T-cell (primary cell): ENCODE data around the gene DDX20. TPM values are rescaled to one million over a fixed set of nuclear protein-coding genes. Genes with fewer than 3 reads are reported as not detected.
A peak's percentile ranks its signal among the peaks of the same experiment; 100 is the strongest.

Source experiments
- ATAC-seq, 4 experiments: fragments of 200-7000 bp in 3 of 4; fragments of 150-1000 bp in 1 of 4; cut with Tn5 transposase; replicated peaks in 1 of 4; 1 replicate in 3 of 4; 2 replicates in 1 of 4; pipeline ENCODE4 v1.10.0; 2021; ENCODE audit warnings: moderate library complexity in 3 of 4, mild to moderate bottlenecking in 2 of 4, moderate number of reproducible peaks in 1 of 4
- CTCF ChIA-PET, 2 donors: fragments of 300-600 bp; sonication (Branson Sonifier 250); formaldehyde crosslinking; loops; one replicate each; lab custom pipeline; 2022; ENCODE audit warnings: antibody characterized with exemption in 2 of 2; lab: Charles Lee
- POLR2A ChIA-PET, 2 donors: fragments of 300-600 bp; sonication (Branson Sonifier 250); formaldehyde crosslinking; loops; one replicate each; lab custom pipeline; 2022; ENCODE audit warnings: antibody characterized with exemption in 2 of 2; lab: Charles Lee
- DNase-seq, 35 experiments: peaks; one replicate each; pipeline versions ENCODE4 v3.0.0 to v3.0.0-alpha.2; 2013 to 2023
- H3K27ac ChIP-seq: one replicate; pipeline ENCODE4 v1.5.1; 2013; ENCODE audit warnings: low read length
- H3K27me3 ChIP-seq, 2 experiments: replicated peaks in 1 of 2; 1 replicate in 1 of 2; 2 replicates in 1 of 2; pipeline versions ENCODE4 v1.6.1 to v1.7.0; 2013; ENCODE audit warnings: low read length in 1 of 2, mixed read lengths in 1 of 2; ENCODE audit not compliant: control insufficient read depth in 2 of 2, insufficient read depth in 2 of 2; ENCODE audit errors: extremely low read depth in 1 of 2
- H3K36me3 ChIP-seq, 2 donors: 1 replicate in 1 of 2; 2 replicates in 1 of 2; pipeline versions ENCODE4 v1.6.1 to v1.7.0; 2013; ENCODE audit warnings: low read length in 1 of 2; ENCODE audit not compliant: control insufficient read depth in 2 of 2, insufficient read depth in 1 of 2; ENCODE audit errors: extremely low read depth in 1 of 2
- H3K4me1 ChIP-seq, 2 experiments: 1 replicate in 1 of 2; 2 replicates in 1 of 2; pipeline versions ENCODE4 v1.6.1 to v1.7.0; 2013; ENCODE audit warnings: low read length in 2 of 2, mixed read lengths in 1 of 2; ENCODE audit not compliant: insufficient read depth in 2 of 2, control insufficient read depth in 1 of 2; ENCODE audit errors: extremely low read depth in 1 of 2
- H3K4me3 ChIP-seq, 2 donors: 1 replicate in 1 of 2; 2 replicates in 1 of 2; pipeline versions ENCODE4 v1.5.1 to v1.7.0; 2013; ENCODE audit warnings: mild to moderate bottlenecking in 2 of 2, low read length in 1 of 2, moderate library complexity in 1 of 2; ENCODE audit not compliant: control insufficient read depth in 1 of 2; ENCODE audit errors: extremely low read depth in 1 of 2
- H3K9me3 ChIP-seq: 2 replicates; pipeline ENCODE4 v1.7.0; 2013
- H3K27ac Mint-ChIP-seq, 2 donors: one replicate each; pipeline ENCODE4 v1.8.0; 2020 to 2021; ENCODE audit warnings: mild to moderate bottlenecking in 2 of 2, mixed read lengths in 2 of 2
- H3K27me3 Mint-ChIP-seq, 2 donors: one replicate each; pipeline ENCODE4 v1.8.0; 2021 to 2022; ENCODE audit warnings: mixed read lengths in 2 of 2
- H3K36me3 Mint-ChIP-seq: one replicate; pipeline ENCODE4 v1.8.0; 2021; ENCODE audit warnings: mixed read lengths
- H3K4me1 Mint-ChIP-seq, 3 donors: one replicate each; pipeline ENCODE4 v1.8.0; 2020 to 2022; ENCODE audit warnings: mixed read lengths in 3 of 3, mild to moderate bottlenecking in 1 of 3
- H3K4me3 Mint-ChIP-seq, 3 donors: one replicate each; pipeline ENCODE4 v1.8.0; 2020 to 2022; ENCODE audit warnings: mild to moderate bottlenecking in 3 of 3, mixed read lengths in 3 of 3, moderate library complexity in 3 of 3
- H3K9me3 Mint-ChIP-seq, 3 donors: one replicate each; pipeline ENCODE4 v1.8.0; 2020 to 2022; ENCODE audit warnings: mixed read lengths in 3 of 3
- WGBS: methylation state at CpG from one replicate; pipeline ENCODE4 v1.1.5; 2013; ENCODE audit warnings: missing lambda C conversion rate; ENCODE audit not compliant: insufficient coverage; 5-methylcytosine and 5-hydroxymethylcytosine counted together
- total RNA-seq, 35 experiments: library from RNA in 6 of 35; stranded (reverse) in 6 of 35; fragments of 120-200 nt in 1 of 35; gene quantifications; one replicate each; pipeline versions ENCODE4 v1.2.1 to v1.2.4 and lab custom pipeline; 2013 to 2026

DDX20 gene
- total RNA-seq, 5 donors from 2014 or later (not counting 1 experiment from before 2014, with no cell fraction given): 16.7 to 19.8 (median 17.5) TPM

GRCh38 chr1:111762332-111762731, 6.6 kb downstream of the DDX20 start:
- H3K36me3 Mint-ChIP-seq: peaks cover 60% of the 10 kb centered on the region
- H3K27ac Mint-ChIP-seq: peak overlapping the region; percentile 28 to 41
- no peak overlapping the region for H3K27ac ChIP-seq

GRCh38 chr1:111768023-111768422, 12.3 kb downstream of the DDX20 start:
- ATAC-seq (no peak), DNase-seq (no peak)
- Histone ChIP-seq H3K27ac (no peak overlapping the region), H3K4me1 (no peaks in the 10 kb centered on the region), H3K27me3 (no peaks in the 10 kb centered on the region), H3K36me3 (peaks cover 0 to 65% of the 10 kb centered on the region in 2 donors), H3K9me3 (no peaks in the 10 kb centered on the region), H3K4me3 (no peak overlapping the region)
- Mint-ChIP-seq H3K36me3 (peaks cover 28% of the 10 kb centered on the region), H3K4me3 (no peak overlapping the region), H3K27me3 (no peaks in the 10 kb centered on the region), H3K9me3 (no peaks in the 10 kb centered on the region), H3K4me1 (peaks cover 0 to 8% (median 2%) of the 10 kb centered on the region in 3 donors), H3K27ac (peak overlapping the region in 1 of 2 donors; percentile 58)
- ChIA-PET POLR2A (interaction anchor here in 1 of 2 donors (0.5 to 0.8 kb wide), 2 partner anchors 212 to 644 kb away, joined by 3 read pairs; no protein-coding TSS in a partner anchor), CTCF (interaction anchor here (0.6 to 5.3 kb wide), 14 partner anchors 12 to 1002 kb away, joined by 3 to 86 read pairs (median 4); partner anchors contain the start of genes DDX20 (in 1 of the 2) and RAP1A (in 1 of the 2))

More at GRCh38 chr1:111762332-111762731, 6.6 kb downstream of the DDX20 start:
- no peak for ATAC-seq
- Histone ChIP-seq H3K4me1 (no peaks in the 10 kb centered on the region), H3K36me3 (peaks cover 0 to 84% of the 10 kb centered on the region in 2 donors), H3K4me3 (no peak overlapping the region), H3K27me3 (no peaks in the 10 kb centered on the region), H3K9me3 (no peaks in the 10 kb centered on the region)
- DNase-seq: no peak
- Mint-ChIP-seq H3K4me3 (no peak overlapping the region), H3K4me1 (peaks cover 19 to 29% (median 22%) of the 10 kb centered on the region in 3 donors), H3K27me3 (no peaks in the 10 kb centered on the region), H3K9me3 (no peaks in the 10 kb centered on the region)
- ChIA-PET CTCF (interaction anchor here in 1 of 2 donors (0.5 to 1.3 kb wide), 4 partner anchors 11 to 1168 kb away, joined by 3 to 5 read pairs (median 4); no protein-coding TSS in a partner anchor), POLR2A (no interaction called here)
- no CpG with 5 or more reads among the region's 2 CpGs for WGBS

- H3K4me3 Mint-ChIP-seq: no peak overlapping the region
- ChIA-PET CTCF (interaction anchor here (0.5 to 5.3 kb wide), 13 partner anchors 13 to 987 kb away, joined by 3 to 86 read pairs (median 4); partner anchors contain the start of gene DDX20 (in 1 of the 2)), POLR2A (interaction anchor here in 1 of 2 donors (0.5 kb wide), 1 partner anchor 213 kb away, joined by 3 read pairs; no protein-coding TSS in a partner anchor)
- no peaks in the 10 kb centered on the region for H3K9me3 Mint-ChIP-seq
- no peak overlapping the region for H3K27ac ChIP-seq
- H3K4me1 ChIP-seq: no peaks in the 10 kb centered on the region
- peaks cover 0 to 59% of the 10 kb centered on the region in 2 donors for H3K36me3 ChIP-seq
- H3K9me3 ChIP-seq: no peaks in the 10 kb centered on the region
- H3K4me1 Mint-ChIP-seq: peaks cover 0 to 8% (median 2%) of the 10 kb centered on the region in 3 donors
- DNase-seq (no peak), ATAC-seq (no peak)
- peaks cover 28% of the 10 kb centered on the region for H3K36me3 Mint-ChIP-seq
- H3K4me3 ChIP-seq: no peak overlapping the region
- H3K27ac Mint-ChIP-seq: no peak overlapping the region
- H3K27me3 ChIP-seq: no peaks in the 10 kb centered on the region
- H3K27me3 Mint-ChIP-seq: no peaks in the 10 kb centered on the region
These were observed 12.9 kb downstream of the DDX20 start for GRCh38 chr1:111768625-111769024.

GRCh38 chr1:111769517-111770146, 13.9 kb downstream of the DDX20 start:
- POLR2A ChIA-PET: no interaction called here
- no peaks in the 10 kb centered on the region for H3K27me3 Mint-ChIP-seq

GRCh38 chr1:111770916-111771315, 15.2 kb downstream of the DDX20 start:
- DNase-seq: no peak
- Histone ChIP-seq H3K27me3 (no peaks in the 10 kb centered on the region), H3K4me3 (no peak overlapping the region), H3K4me1 (no peaks in the 10 kb centered on the region), H3K9me3 (no peaks in the 10 kb centered on the region), H3K27ac (no peak overlapping the region), H3K36me3 (peaks cover 0 to 39% of the 10 kb centered on the region in 2 donors)
- ATAC-seq: no peak
- H3K27me3 Mint-ChIP-seq: no peaks in the 10 kb centered on the region
- H3K9me3 Mint-ChIP-seq: no peaks in the 10 kb centered on the region
- no peak overlapping the region for H3K4me3 Mint-ChIP-seq
- H3K4me1 Mint-ChIP-seq: peaks cover 0 to 5% (median 2%) of the 10 kb centered on the region in 3 donors
- WGBS: no CpG with 5 or more reads among the region's 4 CpGs
- POLR2A ChIA-PET: interaction anchor here in 1 of 2 donors (0.6 kb wide), 1 partner anchor 1228 kb away, joined by 3 read pairs; no protein-coding TSS in a partner anchor
- H3K36me3 Mint-ChIP-seq: peaks cover 12% of the 10 kb centered on the region
- no peak overlapping the region for H3K27ac Mint-ChIP-seq
- CTCF ChIA-PET: interaction anchor here in 1 of 2 donors (0.9 to 3.4 kb wide), 2 partner anchors 14 to 57 kb away, joined by 3 to 17 read pairs; no protein-coding TSS in a partner anchor

More at GRCh38 chr1:111769517-111770146, 13.9 kb downstream of the DDX20 start:
- peaks cover 0 to 51% of the 10 kb centered on the region in 2 donors for H3K36me3 ChIP-seq
- no peak overlapping the region for H3K27ac ChIP-seq
- H3K4me3 ChIP-seq: no peak overlapping the region
- peaks cover 24% of the 10 kb centered on the region for H3K36me3 Mint-ChIP-seq
- H3K9me3 Mint-ChIP-seq: no peaks in the 10 kb centered on the region
- no peaks in the 10 kb centered on the region for H3K4me1 ChIP-seq
- no peaks in the 10 kb centered on the region for H3K9me3 ChIP-seq
- CTCF ChIA-PET: interaction anchor here (0.6 to 5.3 kb wide), 16 partner anchors 14 to 988 kb away, joined by 3 to 86 read pairs (median 4); partner anchors contain the start of gene DDX20 (in 1 of the 2)
- H3K27me3 ChIP-seq: no peaks in the 10 kb centered on the region
- peak overlapping the region in 1 of 2 donors; percentile 16 for H3K27ac Mint-ChIP-seq
- no CpG with 5 or more reads among the region's 6 CpGs for WGBS
- ATAC-seq: peak; percentile 32 to 69 (median 50)
- no peak overlapping the region for H3K4me3 Mint-ChIP-seq
- peaks cover 0 to 8% (median 2%) of the 10 kb centered on the region in 3 donors for H3K4me1 Mint-ChIP-seq
- peak in 31 of 35 experiments; percentile 9 to 84 (median 45) for DNase-seq

- H3K27me3 Mint-ChIP-seq: peaks cover 2 to 4% of the 10 kb centered on the region in 2 donors
- Histone ChIP-seq H3K9me3 (no peaks in the 10 kb centered on the region), H3K4me3 (no peak overlapping the region), H3K27ac (no peak overlapping the region), H3K36me3 (peaks cover 0 to 1% of the 10 kb centered on the region in 2 donors), H3K27me3 (no peaks in the 10 kb centered on the region), H3K4me1 (no peaks in the 10 kb centered on the region)
- peaks cover 5% of the 10 kb centered on the region for H3K36me3 Mint-ChIP-seq
- 76% methylated on average over 2 of the region's 9 CpGs for WGBS
- POLR2A ChIA-PET: no interaction called here
- ATAC-seq (no peak), DNase-seq (no peak)
- CTCF ChIA-PET: no interaction called here
- H3K27ac Mint-ChIP-seq: no peak overlapping the region
- H3K4me3 Mint-ChIP-seq: no peak overlapping the region
- no peaks in the 10 kb centered on the region for H3K4me1 Mint-ChIP-seq
- H3K9me3 Mint-ChIP-seq: no peaks in the 10 kb centered on the region
These were observed 20.3 kb downstream of the DDX20 start for GRCh38 chr1:111775966-111776365.
